ENCODE measurements around the gene SHC2.

SHC2 gene

DNA sequence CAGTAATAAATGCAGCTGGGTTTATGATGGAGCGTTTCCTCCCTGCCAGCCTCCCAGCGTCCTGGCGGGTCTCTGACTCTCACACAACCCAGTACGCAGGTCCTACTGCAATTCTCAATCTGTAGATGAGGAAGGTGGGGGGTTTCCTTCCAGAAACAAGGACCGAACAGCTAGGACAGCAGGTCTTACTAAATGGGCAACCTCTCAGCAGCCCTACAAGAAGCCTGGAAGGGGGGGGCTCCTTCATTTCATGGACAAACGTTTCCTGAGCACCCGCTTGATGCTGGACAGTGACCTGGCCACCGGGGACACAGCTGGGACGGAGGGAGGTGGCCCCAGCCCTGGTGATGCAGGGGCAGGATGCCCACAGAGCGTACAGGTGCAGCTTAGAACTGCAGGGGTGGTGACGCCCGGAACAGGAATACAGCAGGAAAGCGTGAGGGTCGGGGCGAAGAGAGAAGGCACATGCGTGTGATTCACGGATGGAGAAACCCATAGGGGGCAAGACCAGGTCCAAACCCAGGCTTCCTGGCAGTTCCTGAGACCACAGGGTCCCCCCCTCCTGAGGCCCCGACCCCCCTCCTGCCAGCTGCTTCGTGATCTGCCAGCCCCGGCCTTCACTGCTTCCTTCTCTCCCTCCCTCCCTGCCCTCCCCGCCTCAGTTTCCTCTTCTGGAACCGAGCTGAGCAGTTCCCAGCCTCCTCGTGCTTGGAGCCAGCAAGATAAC is 51.2 kb downstream of the SHC2 start:
- DNase-seq (ENCODE audit: low read depth, low spot score): no peak
- H3K27ac ChIP-seq: no peak overlapping the region

DNA sequence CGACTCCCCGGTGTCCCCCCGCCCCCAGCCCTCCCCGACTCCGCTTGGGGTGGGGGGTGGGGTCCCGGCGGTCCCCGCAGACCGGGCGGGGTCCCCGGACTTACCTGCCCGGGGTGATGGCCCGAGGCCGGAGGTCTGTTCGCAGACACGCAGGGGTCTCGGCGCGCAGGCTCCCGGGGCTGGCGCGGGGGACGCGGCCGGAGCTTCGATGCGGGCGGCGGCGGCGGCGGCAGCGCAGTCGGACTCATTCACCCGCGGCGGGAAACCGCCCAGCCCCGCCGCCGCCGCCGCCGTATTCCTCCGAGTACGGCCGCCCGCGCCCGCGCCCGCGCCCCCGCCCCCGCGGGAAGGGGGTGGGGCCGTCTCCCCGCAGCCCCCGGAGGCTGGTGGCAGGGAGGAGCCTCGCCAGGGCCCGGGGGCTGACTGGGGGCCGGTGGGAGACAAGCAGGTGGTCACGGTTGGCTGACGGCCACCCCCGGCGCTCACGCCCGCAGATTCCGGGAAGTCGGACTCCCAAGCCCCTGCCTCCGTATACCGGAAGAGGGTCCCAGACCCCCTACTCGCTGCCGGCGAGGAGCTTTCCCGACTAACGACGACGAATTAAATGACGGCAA is 51.8 kb downstream of the SHC2 start, which contains the start of gene C2CD4C:
Gene C2CD4C (minus strand): TSS at position 246 of the 614 bp plus-strand sequence. CDS start 786 bp downstream, outside the sequence.
- no peak within 1 kb of the TSS for H3K27ac ChIP-seq
- no peak for DNase-seq (ENCODE audit: low read depth, low spot score)

DNA sequence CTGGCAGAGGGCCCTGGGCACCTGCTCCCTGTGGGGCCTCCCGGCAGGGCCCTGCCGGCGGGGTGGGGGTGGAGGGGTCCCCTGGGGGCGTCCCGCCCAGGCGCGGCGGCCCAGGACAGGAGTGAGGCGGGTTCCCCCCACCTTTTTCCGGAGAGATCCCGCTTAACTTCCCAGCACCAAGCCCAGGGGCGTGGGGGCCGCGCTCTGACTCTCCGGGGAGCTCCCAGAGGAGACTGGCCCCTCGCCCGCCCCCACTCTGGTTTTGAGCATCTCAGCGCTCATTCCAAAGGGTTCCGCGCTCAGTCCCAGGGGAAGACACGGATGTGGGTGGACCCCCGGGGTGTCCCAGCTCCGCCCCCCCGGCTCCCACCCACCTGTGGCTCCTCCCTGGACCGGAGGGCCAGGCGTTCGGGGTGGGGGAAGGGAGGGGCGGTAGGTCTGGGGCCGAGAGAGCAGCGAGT is 52.4 kb downstream of the SHC2 start:
- H3K27ac ChIP-seq: no peak overlapping the region
- DNase-seq (ENCODE audit: low read depth, low spot score): no peak

DNA sequence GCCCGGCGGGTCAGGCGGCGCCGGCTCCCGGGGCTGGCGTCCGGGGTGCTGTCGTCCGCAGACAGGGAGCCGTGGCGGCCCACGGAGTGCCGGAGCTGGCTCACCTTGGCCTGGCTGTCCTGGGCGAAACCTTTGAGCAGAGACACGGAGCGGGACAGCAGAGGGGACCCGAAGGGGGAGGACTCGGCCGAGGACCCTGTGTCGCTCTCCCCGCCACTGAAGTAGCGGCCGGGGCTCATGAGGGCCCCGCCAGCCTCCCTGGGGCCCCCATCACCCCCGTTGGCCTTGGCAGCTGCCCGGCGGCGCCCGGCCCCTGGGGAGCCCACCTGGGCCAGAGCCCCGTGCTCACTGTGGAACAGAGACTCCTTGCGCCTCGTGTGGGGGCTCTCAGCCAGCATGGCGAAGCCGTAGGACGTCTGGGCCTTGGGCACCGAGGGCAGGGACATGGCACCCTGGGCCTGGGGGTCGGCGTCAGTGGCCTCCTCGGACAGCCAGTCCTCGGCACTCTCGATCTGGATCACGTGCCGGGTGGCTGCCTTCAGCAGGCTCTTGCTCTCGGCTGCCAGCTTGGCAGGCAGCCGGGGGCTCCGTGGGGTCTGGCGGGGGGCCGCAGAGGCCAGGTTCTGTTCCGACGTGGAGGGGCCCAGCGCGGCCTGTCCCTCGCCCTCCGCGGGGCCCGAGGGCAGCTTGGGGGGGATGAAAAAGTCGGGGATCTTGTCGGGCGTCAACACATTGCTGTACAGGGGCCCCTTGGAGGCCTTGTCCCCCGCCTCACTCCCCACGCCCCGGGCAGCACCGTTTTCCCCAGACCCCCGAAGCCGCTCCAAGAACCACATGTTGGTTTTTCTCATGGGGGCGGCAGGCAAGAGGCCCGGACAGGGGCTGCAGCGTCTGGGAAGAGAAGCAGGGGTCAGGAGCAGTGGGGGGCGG is 53.1 kb downstream of the SHC2 start:
- no peak overlapping the region for H3K27ac ChIP-seq
- no peak for DNase-seq (ENCODE audit: low read depth, low spot score)

DNA sequence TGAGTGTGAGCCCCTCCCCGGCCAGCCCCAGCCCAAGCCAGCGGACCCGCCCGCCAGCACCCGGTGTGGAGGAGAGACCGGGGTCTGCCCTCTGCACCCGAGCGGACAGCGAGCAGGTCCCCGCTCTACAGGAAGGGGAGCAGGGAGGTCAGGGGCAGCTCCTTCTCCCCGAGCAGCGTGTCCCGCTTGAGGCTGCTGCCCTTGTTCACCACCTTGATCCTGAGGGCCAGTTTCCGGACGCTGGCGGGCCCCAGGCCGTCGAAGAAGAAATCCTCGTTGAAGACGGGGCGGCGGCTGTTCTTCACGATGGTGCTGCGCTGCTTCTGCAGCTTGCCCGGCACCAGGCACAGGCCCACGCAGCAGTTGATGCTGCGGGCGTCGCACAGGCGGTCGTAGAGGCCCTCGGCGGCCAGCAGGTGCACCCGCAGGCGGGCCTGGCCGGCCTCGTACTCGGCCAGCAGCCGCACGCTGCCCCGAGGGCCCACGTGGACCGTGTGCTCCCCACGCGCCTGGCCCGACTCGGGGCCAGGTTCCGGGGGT is 53.8 kb downstream of the SHC2 start:
- no peak for DNase-seq (ENCODE audit: low read depth, low spot score)
- no peak overlapping the region for H3K27ac ChIP-seq

DNA sequence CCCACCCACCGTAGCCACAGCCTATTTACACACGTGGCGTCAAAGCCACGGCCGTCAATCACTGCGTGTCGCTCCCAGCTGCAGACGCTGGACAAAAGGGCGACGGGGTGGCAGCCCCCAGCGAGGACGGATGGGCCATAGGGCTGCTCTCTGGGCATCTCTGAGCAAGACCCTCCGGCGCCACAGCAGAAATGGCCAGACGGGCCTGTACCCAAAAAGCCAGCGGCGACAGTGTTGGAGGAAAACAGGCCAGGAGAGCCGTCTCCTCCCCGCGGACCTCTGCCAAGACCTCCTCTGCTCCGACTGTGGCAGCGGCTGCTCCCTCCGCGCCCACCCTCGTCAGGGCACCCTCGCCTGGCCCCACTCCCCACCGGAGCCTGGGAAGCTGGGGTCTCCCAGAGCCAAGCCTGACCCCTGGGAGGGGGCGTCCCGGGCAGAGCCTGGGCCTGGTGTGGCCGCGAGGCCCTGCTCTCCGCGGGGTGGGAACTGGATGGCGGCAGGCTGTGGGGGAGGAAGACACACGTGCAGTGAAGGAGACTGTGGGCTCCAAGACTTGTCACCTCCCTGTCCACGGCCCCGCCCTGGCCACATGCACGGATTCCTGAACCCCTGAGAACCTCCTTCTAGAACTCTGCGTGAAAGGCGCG is 54.6 kb downstream of the SHC2 start:
- DNase-seq (ENCODE audit: low read depth, low spot score): no peak

DNA sequence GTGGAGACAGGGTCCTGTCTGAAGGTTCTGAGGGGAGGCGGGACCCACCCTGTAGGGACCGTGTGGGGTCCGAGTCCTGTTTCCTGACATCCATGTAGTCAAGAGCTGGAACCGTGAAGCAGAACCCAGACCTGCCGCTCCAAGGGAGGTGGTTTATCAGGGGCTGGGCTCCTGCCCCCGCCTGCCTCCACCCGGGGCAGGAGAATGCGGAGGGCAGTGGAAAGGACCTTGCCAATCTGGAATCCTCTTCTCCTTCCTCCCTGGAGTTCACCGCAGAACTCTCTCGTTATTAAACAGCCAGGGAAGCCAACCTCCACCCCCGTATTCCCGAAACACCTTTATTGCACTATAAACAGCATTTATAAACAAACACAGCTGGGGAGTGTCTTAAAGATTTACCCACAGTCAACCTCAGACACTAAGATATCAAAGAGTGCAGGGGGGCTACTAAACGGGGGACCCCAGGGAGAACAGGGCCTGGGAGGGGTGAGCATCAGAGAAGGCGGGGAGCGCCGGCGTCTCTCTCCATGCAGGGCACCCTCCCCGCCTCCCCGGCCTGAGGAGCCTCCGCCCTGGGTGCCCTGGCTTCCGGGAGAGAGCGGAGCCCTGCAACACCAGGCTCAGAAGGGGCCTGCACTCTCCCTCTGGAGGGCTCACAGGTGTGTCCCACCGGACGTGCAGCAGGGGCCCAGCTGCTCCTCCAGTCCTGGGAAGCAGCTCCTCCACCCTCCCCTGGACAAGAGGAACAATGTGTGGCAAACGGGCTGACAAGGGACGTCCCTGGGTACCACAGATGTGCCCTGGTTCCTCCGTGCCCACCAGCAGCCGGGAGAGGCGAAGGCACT is 55.5 kb downstream of the SHC2 start:
- DNase-seq (ENCODE audit: low read depth, low spot score): no peak
- no peak overlapping the region for H3K27ac ChIP-seq

More for the DNA sequence above, 54.6 kb downstream of the SHC2 start:
- H3K27ac ChIP-seq: no peak overlapping the region

DNA sequence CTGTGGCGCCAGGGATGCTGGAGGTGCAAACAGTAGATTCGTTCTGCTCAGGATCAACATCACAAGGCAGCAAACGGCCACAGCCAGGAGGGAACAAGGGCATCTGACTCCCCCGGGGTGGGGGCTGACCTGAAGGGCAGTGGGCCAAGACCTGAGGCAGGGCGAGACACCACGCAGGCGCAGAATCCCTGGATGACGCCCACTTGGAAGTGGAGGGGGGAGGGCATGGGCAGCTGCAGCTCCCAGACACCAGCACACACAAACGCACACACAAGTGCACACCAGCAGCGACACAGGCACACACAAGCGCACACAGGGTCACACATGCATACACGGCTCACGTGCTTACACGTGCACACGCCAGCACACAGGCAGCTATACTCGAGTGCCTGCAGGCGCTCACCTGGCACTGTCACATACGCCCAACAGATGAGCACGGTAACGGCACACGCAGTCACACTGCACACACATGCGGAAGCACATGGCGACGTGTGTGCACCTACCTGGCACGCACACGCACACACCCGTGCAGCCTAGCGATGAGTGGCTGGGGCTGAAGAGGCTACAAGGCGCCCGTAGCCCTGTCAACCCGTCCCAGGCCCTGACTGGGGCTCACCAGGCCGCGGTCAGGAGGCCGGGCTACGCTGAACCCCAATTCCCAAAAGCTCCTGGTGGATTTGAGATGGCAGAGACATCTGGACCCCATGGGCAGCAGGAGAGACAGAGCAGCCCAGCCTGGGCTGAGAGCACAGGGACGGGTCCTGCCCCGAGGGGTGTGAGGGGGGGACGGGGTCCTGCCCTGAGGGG is 57.4 kb downstream of the SHC2 start:
- no peak for DNase-seq (ENCODE audit: low read depth, low spot score)
- no peak overlapping the region for H3K27ac ChIP-seq

DNA sequence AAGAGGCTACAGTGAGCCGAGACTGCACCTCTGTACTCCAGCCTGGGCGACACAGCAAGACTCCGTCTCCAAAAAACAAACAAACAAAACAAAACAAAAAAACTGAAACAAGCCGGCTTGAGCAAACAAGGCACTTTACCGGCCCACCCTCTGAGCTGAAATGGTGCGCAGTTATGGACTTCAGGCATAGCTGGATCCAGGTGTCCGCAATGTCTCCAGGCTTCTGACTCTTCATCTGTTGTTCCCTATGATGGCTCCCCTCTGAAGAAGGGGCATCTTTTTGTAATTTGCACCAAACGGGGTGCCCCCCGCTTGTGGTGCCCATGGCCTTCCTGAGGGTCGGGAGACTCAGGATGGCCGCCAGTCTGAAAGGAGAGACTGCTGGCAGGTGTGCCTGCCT is 58.0 kb downstream of the SHC2 start:
- H3K27ac ChIP-seq: no peak overlapping the region
- DNase-seq (ENCODE audit: low read depth, low spot score): no peak

DNA sequence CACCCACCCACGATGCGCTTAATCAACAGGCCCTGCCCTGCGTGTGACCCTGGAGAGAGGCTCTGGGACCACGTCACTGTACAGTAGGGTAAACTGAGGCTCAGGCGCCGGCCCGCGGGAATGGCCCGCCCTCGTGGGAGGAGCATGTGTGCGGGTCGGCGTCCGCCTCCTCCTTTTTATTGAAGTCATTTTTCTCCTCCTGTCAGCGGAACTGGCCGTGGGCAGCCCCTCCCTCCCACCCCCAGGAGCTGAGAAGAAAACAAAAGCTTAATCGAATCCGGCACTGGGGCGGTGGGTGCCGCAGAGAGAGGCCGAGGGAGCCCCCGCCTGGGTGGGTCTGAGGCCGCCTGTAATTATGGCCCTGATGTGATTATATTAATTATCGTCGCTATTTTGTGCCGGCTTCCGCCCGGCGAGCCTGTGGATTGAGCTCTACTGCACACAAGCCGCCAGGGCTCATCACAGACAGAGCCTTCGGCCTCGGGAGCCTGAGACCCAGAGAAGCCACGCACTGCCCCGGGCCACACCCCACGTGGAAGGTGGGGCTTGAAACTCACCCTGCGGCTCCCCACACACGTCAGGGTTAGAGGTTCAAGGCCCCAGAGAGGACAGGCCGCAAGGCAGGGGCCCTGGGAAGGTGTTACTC is 58.8 kb downstream of the SHC2 start:
- DNase-seq (ENCODE audit: low read depth, low spot score): no peak
- no peak overlapping the region for H3K27ac ChIP-seq

DNA sequence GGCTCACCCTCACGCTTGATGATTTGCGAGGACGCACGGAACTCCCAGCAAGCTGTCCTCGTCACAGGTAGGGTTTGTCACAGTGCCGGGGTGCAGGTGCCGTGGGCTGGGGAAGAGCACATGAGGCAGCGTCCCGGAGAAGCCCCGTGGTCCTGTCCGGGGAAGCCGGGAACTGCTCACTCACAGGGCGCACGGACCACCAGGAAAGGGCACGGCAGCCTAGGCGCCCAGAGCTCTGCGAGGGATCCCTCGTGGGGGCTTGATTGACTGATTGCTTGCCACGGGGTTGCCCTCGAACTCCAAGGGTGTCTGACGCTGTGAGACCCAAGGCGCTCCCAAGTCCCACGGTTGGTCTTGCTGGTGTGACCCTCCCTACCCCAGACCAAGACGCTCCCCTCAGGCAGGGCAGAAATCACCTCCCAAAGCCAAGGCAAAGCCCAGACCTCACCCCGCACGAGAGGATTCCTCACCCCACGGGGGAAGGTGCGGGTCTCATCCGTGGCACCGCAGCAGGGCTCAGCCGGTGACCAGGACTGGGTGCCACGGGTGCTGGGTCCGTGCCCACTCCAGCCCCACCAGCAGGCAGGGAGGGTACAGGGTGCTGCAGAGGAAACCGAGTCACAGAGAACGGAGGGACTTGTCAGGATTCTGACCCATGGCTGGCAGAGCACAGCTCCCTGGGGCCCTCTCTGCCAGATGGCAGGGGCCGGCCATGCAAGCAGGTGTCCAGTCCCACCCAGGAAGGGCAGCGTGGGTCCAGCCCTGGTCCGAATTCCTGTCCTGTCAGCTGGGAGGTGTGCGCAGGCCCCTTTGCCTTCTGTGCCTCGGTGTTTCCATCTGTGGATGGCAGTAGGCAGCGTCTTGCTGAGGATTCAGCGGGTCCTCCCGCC is 59.6 kb downstream of the SHC2 start:
- H3K27ac ChIP-seq: no peak overlapping the region
- no peak for DNase-seq (ENCODE audit: low read depth, low spot score)

DNA sequence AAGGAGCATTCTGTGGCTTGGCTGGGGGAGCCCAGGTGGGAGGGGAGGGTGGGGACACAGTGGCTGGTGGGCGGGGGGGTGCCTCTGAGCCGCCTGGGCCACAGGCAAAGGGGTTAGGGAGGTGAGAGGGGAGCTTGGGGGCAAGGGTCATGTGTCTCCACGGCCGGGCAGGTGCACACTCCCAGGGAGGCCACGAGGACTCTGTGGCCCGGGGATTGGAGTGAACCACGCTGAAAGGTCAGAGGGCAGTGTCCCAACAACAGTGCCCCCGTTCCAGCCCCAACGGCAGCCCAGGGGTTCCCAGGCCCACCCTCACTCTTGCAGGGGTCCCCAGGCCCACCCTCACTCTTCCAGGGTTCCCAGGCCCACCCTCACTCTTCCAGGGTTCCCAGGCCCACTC is 61.5 kb downstream of the SHC2 start:
- DNase-seq (ENCODE audit: low read depth, low spot score): no peak
- no peak overlapping the region for H3K27ac ChIP-seq

DNA sequence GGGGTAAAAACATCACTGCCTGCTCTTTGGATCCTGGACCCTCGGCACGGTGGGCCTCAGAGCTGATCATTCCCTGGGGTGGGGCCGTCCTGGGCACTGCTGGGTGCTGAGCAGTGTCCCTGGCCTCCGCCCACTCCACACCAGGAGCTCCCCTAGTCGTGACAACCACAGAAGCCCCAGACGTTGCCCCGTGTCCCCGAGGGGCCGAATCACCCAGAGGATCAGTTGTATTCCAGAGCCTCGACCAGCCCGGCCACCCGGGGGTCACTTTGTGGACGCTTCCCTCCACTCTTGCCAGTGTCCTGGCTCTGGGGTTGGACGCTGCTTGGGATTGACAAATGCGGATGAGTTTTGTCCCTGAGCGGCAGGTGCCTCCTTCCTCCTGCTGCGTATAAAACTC is 62.1 kb downstream of the SHC2 start:
- H3K27ac ChIP-seq: no peak overlapping the region
- no peak for DNase-seq (ENCODE audit: low read depth, low spot score)

DNA sequence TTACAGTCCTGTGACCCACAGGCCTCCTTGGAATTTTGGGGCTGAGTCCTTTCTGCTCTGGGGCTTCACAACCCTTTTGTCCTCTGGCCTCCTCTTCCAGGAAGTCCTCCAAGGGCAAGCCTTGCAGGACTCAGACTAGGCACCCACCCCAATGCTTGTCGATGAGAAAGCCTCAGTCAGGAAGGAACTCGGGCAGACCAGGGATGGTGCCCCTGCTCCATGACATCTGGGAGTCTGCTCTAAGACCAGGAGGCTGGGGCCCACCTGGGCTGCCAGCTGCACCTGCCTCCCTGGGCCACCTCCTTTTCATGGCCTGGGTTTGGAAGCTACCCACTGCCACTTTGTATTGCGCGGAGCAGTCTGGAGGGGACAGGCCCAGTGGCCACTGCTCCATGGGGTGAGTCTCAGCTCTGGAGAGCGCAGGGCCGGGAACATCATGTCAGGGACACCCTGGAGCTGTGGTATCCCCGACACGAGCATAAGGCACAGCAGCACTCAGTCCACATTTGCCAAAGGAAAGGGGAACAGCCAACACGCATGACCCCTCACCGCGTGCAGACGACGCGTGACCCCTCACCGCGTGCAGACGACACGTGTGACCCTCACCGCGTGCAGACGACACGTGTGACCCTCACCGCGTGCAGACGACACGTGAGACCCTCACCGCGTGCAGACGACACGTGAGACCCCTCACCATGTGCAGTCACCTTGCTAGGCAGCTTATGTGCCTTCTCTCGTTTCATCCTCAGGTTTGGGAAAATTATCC is 62.7 kb downstream of the SHC2 start:
- DNase-seq (ENCODE audit: low read depth, low spot score): no peak
- no peak overlapping the region for H3K27ac ChIP-seq

DNA sequence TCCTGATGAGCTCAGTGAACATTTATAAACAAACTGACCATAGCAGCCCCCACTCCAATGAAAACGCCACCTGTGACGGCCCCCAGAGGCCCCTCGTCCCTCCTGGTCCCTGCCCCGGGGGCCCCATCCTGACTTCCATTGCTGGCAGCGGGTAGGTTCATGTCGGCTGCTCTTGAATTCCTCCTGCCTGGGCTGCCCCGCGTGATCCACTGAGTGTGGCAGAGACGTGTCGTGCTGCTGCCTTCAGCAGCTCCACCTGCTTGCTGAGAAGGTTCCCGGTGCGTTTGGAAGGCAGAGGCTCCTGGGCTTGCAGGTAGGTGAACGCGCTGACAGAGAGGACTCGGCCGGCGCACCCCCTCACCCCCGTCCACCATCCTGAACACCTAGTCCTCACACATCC is 63.5 kb downstream of the SHC2 start:
- no peak for DNase-seq (ENCODE audit: low read depth, low spot score)
- no peak overlapping the region for H3K27ac ChIP-seq

DNA sequence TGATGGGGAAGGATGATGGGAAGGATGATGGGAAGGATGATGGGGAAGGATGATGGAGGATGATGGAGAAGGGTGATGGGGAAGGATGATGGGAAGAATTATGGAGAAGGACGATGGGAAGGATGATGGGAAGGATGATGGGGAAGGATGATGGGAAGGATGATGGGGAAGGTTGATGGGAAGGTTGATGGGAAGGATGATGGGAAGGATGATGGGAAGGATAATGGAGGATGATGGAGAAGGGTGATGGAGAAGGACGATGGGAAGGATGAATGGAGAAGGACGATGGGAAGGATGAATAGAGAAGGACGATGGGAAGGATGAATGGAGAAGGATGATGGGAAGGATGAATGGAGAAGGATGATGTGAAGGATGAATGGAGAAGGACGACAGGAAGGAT is 65.4 kb downstream of the SHC2 start:
- no peak for DNase-seq (ENCODE audit: low read depth, low spot score)
- no peak overlapping the region for H3K27ac ChIP-seq
